Hepatocyte (in vitro differentiated cells): ENCODE results near the gene CDA.

Experiments used
- CTCF ChIP-seq: fragments of 200-600 bp; sonication (generic); IDR thresholded peaks from 2 replicates; pipeline ENCODE4 v1.5.1; 2016; ENCODE audit warnings: antibody characterized with exemption, mild to moderate bottlenecking; ENCODE audit not compliant: poor library complexity
- EZH2 ChIP-seq: fragments of 200-600 bp; sonication (generic); IDR thresholded peaks from 2 replicates; pipeline ENCODE4 v1.6.1; 2016; ENCODE audit warnings: antibody characterized with exemption, mild to moderate bottlenecking, borderline replicate concordance
- EZH2phosphoT487 ChIP-seq: fragments of 200-600 bp; sonication (generic); IDR thresholded peaks from one replicate; pipeline ENCODE4 v1.6.1; 2018; ENCODE audit warnings: antibody characterized with exemption, mild to moderate bottlenecking, low read depth, moderate library complexity; ENCODE audit not compliant: unreplicated experiment, severe bottlenecking

GRCh38 chr1:20663365-20663764 lies 74.5 kb downstream of the CDA start:
- TF ChIP-seq EZH2 (no peak), CTCF (no peak), EZH2phosphoT487 (no peak)
